HepG2 (cell line): ENCODE results near the gene PID1. TPM values are rescaled to one million over a fixed set of nuclear protein-coding genes. Genes with fewer than 3 reads are reported as not detected.

ENCODE experiments used
- ATAC-seq: fragments of 200-7000 bp; cut with Tn5 transposase; 3 replicates; pipeline ENCODE4 v1.9.1; 2020; ENCODE audit warnings: mild to moderate bottlenecking, moderate library complexity
- BruUV-seq: library from RNA; stranded (reverse); fragments of 400-500 nt; replicated peaks from 2 replicates; lab custom pipeline; 2021; lab: Mats Ljungman, UMichigan
- CTCF ChIA-PET: fragments of 300-600 bp; formaldehyde crosslinking; extraction: SDS; loops from one replicate; lab custom pipeline; 2021; ENCODE audit warnings: low total read pairs, inconsistent platforms, low intra/inter-chr PET ratio; lab: Yijun Ruan, JAX
- POLR2A ChIA-PET: fragments of 350-600 bp; sonication (Branson Sonifier 250); formaldehyde crosslinking; loops from one replicate; lab custom pipeline; 2020; ENCODE audit warnings: antibody characterized with exemption, inconsistent platforms; lab: Yijun Ruan, JAX
- DNase-seq: peaks from one replicate; pipeline ENCODE4 v3.0.0-alpha.2; 2015; ENCODE audit warnings: low spot score
- FAIRE-seq: peaks from 3 replicates; lab custom pipeline; 2011; peaks lifted over from hg19 to GRCh38; lab: Jason Lieb, UNC
- H2AFZ ChIP-seq: one replicate; pipeline ENCODE4 v1.6.1; 2011; ENCODE audit warnings: low read length, inconsistent platforms
- H3K27ac ChIP-seq: fragments of 300-600 bp; 3 replicates; pipeline ENCODE4 v1.8.0; 2011; ENCODE audit warnings: mixed run types, mild to moderate bottlenecking, mixed read lengths, low read length, inconsistent platforms; ENCODE audit not compliant: insufficient read depth; ENCODE audit errors: extremely low read length
- H3K27me3 ChIP-seq, 2 experiments: fragments of 200-600 bp in 1 of 2; 2 replicates in 1 of 2; 3 replicates in 1 of 2; pipeline versions ENCODE4 v1.6.0 to v1.8.0; 2011; ENCODE audit warnings: low read length in 2 of 2, mild to moderate bottlenecking in 2 of 2, moderate library complexity in 2 of 2, inconsistent platforms in 1 of 2; ENCODE audit not compliant: insufficient read depth in 2 of 2, control insufficient read depth in 1 of 2
- H3K36me3 ChIP-seq, 2 experiments: fragments of 200-600 bp in 1 of 2; replicated peaks in 1 of 2; 2 replicates in 1 of 2; 3 replicates in 1 of 2; pipeline versions ENCODE4 v1.5.1 to v1.8.0; 2011; ENCODE audit warnings: low read length in 2 of 2, inconsistent platforms in 1 of 2; ENCODE audit not compliant: insufficient read depth in 2 of 2, control insufficient read depth in 1 of 2
- H3K4me1 ChIP-seq: 2 replicates; pipeline ENCODE4 v1.5.1; 2012; ENCODE audit warnings: low read length, inconsistent platforms; ENCODE audit not compliant: insufficient read depth
- H3K4me2 ChIP-seq: 2 replicates; pipeline ENCODE4 v1.6.0; 2011; ENCODE audit warnings: low read depth, low read length, inconsistent platforms
- H3K4me3 ChIP-seq, 3 experiments: fragments of 200-600 bp in 1 of 3; sonication (generic), shearing (Covaris generic) in 1 of 3; replicated peaks in 1 of 3; 2 replicates each; pipeline ENCODE4 v1.5.1; 2011 to 2016; ENCODE audit warnings: low read length in 3 of 3, inconsistent platforms in 2 of 3, low read depth in 2 of 3, mild to moderate bottlenecking in 2 of 3, control low read depth in 1 of 3, mixed read lengths in 1 of 3; ENCODE audit not compliant: insufficient read depth in 1 of 3
- H3K79me2 ChIP-seq: one replicate; pipeline ENCODE4 v1.6.1; 2011; ENCODE audit warnings: low read length, inconsistent platforms; ENCODE audit not compliant: insufficient read depth
- H3K9ac ChIP-seq: 2 replicates; pipeline ENCODE4 v1.6.0; 2011; ENCODE audit warnings: mild to moderate bottlenecking, low read depth, low read length, inconsistent platforms; ENCODE audit not compliant: insufficient read depth
- H3K9me3 ChIP-seq: 2 replicates; pipeline ENCODE4 v1.5.1; 2012; ENCODE audit warnings: mild to moderate bottlenecking, low read length
- H4K20me1 ChIP-seq: 2 replicates; pipeline ENCODE4 v1.6.0; 2011; ENCODE audit warnings: inconsistent platforms, mild to moderate bottlenecking, low read length, moderate library complexity; ENCODE audit not compliant: insufficient read depth
- CBX1 ChIP-seq: IDR thresholded peaks from one replicate; pipeline ENCODE4 v1.6.1; 2016; ENCODE audit warnings: antibody characterized with exemption, low read depth
- CSRNP1 ChIP-seq: sonication (generic); formaldehyde crosslinking; IDR thresholded peaks from 2 replicates; pipeline ENCODE4 v1.8.1; 2023; ENCODE audit warnings: mild to moderate bottlenecking, missing genetic modification reagents
- HMG20A ChIP-seq: IDR thresholded peaks from 2 replicates; pipeline ENCODE4 v1.6.1; 2016; ENCODE audit warnings: borderline replicate concordance
- MEIS2 ChIP-seq: sonication (generic); formaldehyde crosslinking; IDR thresholded peaks from 2 replicates; pipeline ENCODE4 v1.9.0; 2021; ENCODE audit warnings: mild to moderate bottlenecking, missing genetic modification reagents
- NFATC3 ChIP-seq: sonication (generic); formaldehyde crosslinking; IDR thresholded peaks from 2 replicates; pipeline ENCODE4 v1.5.1; 2020; ENCODE audit warnings: mild to moderate bottlenecking, missing genetic modification reagents
- NFE2 ChIP-seq: sonication (generic); formaldehyde crosslinking; IDR thresholded peaks from 2 replicates; pipeline ENCODE4 v1.4.0; 2020; ENCODE audit warnings: missing genetic modification reagents
- TOE1 ChIP-seq: sonication (generic); formaldehyde crosslinking; IDR thresholded peaks from 2 replicates; pipeline ENCODE4 v1.4.0; 2020; ENCODE audit warnings: mild to moderate bottlenecking, missing genetic modification reagents
- TRIM24 ChIP-seq: sonication (generic); formaldehyde crosslinking; IDR thresholded peaks from 2 replicates; pipeline ENCODE4 v1.8.0; 2022; ENCODE audit warnings: mild to moderate bottlenecking, missing genetic modification reagents
- ZBTB20 ChIP-seq: sonication (generic); formaldehyde crosslinking; IDR thresholded peaks from 2 replicates; pipeline ENCODE4 v1.8.1; 2023; ENCODE audit warnings: missing genetic modification reagents, low read depth, mild to moderate bottlenecking, borderline replicate concordance
- ZNF549 ChIP-seq: sonication (generic); formaldehyde crosslinking; IDR thresholded peaks from 2 replicates; pipeline ENCODE4 v1.5.0; 2020; ENCODE audit warnings: missing genetic modification reagents
- ZNF776 ChIP-seq: sonication (generic); formaldehyde crosslinking; IDR thresholded peaks from 2 replicates; pipeline ENCODE4 v1.4.0; 2020; ENCODE audit warnings: mild to moderate bottlenecking, missing genetic modification reagents
- WGBS: methylation state at CpG from one replicate; pipeline ENCODE4 v1.1.6; 2017; ENCODE audit warnings: low lambda C conversion rate; 5-methylcytosine and 5-hydroxymethylcytosine counted together
- in situ Hi-C: cut with HindIII; loops from 2 replicates; pipeline ENCODE4 v1.10.0; 2017; ENCODE audit warnings: low pct_unique_long_range_greater_than_20kb; ENCODE audit not compliant: extremely low pct_ligation_motif_present
- intact Hi-C: fragments of 100-400 bp; cut with micrococcal nuclease; formaldehyde crosslinking; loops from one replicate; pipeline ENCODE4 v1.10.0; 2022; ENCODE audit not compliant: unreplicated experiment
- polyA plus RNA-seq, 8 experiments: library from polyadenylated mRNA; depleted of rRNA in 3 of 8; stranded (reverse) in 7 of 8; unstranded in 1 of 8; fragments of >200 nt; fragmentation: Illumina TruSeq in 4 of 8; extraction: Trizol in 4 of 8; gene quantifications; 2 replicates each; pipeline versions ENCODE4 v1.2.1 to v1.2.3, GENCODE V29; 2011 to 2016; ENCODE audit warnings: low read depth in 4 of 8, missing spikeins in 1 of 8, mixed read lengths in 1 of 8; ENCODE audit not compliant: insufficient read depth in 1 of 8
- total RNA-seq, 5 experiments: library from RNA; depleted of rRNA; stranded (reverse); fragments of >200 nt; fragmentation: Illumina TruSeq; extraction: Trizol; gene quantifications; 2 replicates each; pipeline ENCODE4 v1.2.3, GENCODE V29; 2016; ENCODE audit warnings: low read depth in 1 of 5
- TF ChIP-seq, protein P1 (sequence below): sonication (generic); formaldehyde crosslinking; IDR thresholded peaks from 2 replicates; pipeline ENCODE4 v1.5.0; 2020; ENCODE audit warnings: mild to moderate bottlenecking, missing genetic modification reagents
- TF ChIP-seq, protein P2 (sequence below): sonication (generic); formaldehyde crosslinking; IDR thresholded peaks from 2 replicates; pipeline ENCODE4 v1.8.0; 2022; ENCODE audit warnings: mild to moderate bottlenecking, missing genetic modification reagents, borderline replicate concordance
- TF ChIP-seq, protein P3 (sequence below): sonication (generic); formaldehyde crosslinking; IDR thresholded peaks from 2 replicates; pipeline ENCODE4 v1.5.1; 2020; ENCODE audit warnings: missing genetic modification reagents, mild to moderate bottlenecking, borderline replicate concordance
- TF ChIP-seq, protein P4 (sequence below): sonication (generic); formaldehyde crosslinking; IDR thresholded peaks from 2 replicates; pipeline ENCODE4 v1.4.0; 2020; ENCODE audit warnings: missing genetic modification reagents

PID1 gene
- total and polyA plus RNA-seq, 2 of the 13 experiments (the other 11 are each of a cell fraction or from before 2014, with no cell fraction given) = 0.15 to 0.18 TPM

DNA sequence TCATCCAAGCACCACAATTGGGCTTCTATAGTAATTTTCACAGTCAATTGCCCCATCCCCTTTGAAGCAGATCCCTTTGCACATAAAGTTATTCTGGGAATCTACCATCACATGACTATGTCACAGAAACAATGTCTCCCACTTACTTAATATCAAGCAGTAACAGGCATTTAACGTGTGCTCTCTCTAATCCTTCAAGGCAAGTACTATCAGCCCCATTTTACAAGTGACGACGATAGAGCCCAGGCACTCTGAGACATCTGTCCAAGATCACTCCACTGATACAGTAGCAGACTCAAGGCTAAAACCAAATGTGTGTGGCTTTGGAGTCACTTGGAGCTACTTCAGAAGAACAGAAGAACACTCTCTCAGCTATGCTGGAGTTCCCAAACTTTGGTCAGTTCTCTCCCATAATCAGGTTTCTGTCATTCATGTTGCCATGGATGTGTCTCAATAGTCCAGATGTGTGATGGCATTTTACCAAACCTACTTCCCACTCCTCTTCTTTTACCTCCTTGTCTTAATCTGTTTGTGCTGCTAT is 39.7 kb downstream of the PID1 start:
- Histone ChIP-seq H3K27me3 (no peaks in the 10 kb centered on the region), H3K9ac (no peak overlapping the region), H3K4me2 (no peak overlapping the region), H3K4me1 (no peaks in the 10 kb centered on the region), H4K20me1 (no peaks in the 10 kb centered on the region), H3K4me3 (no peak overlapping the region), H2AFZ (no peak overlapping the region), H3K27ac (no peak overlapping the region), H3K36me3 (no peaks in the 10 kb centered on the region), H3K9me3 (peaks cover 96% of the 10 kb centered on the region), H3K79me2 (no peaks in the 10 kb centered on the region)
- in situ Hi-C loops (no loop called here), intact Hi-C loops (no loop called here)
- CTCF ChIA-PET = no interaction called here
- BruUV-seq = no TSS peak
- ATAC-seq = no peak
- WGBS = 79% methylated on average over 3 of the region's 3 CpGs
- no peak for FAIRE-seq
- POLR2A ChIA-PET = no interaction called here
- no peak for DNase-seq
- TF ChIP-seq HMG20A (no peak), NFATC3 (CRISPR knock-in tag) (no peak), TRIM24 (CRISPR knock-in tag) (no peak), MEIS2 (CRISPR knock-in tag) (no peak), CSRNP1 (CRISPR knock-in tag) (no peak), ZNF549 (CRISPR knock-in tag) (no peak), NFE2 (CRISPR knock-in tag) (no peak), ZBTB20 (CRISPR knock-in tag) (no peak), ZNF776 (no peak), CBX1 (no peak), TOE1 (CRISPR knock-in tag) (no peak)
- TF ChIP-seq, protein P1, sequence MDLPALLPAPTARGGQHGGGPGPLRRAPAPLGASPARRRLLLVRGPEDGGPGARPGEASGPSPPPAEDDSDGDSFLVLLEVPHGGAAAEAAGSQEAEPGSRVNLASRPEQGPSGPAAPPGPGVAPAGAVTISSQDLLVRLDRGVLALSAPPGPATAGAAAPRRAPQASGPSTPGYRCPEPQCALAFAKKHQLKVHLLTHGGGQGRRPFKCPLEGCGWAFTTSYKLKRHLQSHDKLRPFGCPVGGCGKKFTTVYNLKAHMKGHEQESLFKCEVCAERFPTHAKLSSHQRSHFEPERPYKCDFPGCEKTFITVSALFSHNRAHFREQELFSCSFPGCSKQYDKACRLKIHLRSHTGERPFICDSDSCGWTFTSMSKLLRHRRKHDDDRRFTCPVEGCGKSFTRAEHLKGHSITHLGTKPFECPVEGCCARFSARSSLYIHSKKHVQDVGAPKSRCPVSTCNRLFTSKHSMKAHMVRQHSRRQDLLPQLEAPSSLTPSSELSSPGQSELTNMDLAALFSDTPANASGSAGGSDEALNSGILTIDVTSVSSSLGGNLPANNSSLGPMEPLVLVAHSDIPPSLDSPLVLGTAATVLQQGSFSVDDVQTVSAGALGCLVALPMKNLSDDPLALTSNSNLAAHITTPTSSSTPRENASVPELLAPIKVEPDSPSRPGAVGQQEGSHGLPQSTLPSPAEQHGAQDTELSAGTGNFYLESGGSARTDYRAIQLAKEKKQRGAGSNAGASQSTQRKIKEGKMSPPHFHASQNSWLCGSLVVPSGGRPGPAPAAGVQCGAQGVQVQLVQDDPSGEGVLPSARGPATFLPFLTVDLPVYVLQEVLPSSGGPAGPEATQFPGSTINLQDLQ (CRISPR knock-in tag) = no peak
- TF ChIP-seq, protein P2, sequence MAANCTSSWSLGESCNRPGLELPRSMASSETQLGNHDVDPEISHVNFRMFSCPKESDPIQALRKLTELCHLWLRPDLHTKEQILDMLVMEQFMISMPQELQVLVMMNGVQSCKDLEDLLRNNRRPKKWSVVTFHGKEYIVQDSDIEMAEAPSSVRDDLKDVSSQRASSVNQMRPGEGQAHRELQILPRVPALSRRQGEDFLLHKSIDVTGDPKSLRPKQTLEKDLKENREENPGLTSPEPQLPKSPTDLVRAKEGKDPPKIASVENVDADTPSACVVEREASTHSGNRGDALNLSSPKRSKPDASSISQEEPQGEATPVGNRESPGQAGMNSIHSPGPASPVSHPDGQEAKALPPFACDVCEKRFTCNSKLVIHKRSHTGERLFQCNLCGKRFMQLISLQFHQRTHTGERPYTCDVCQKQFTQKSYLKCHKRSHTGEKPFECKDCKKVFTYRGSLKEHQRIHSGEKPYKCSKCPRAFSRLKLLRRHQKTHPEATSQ (CRISPR knock-in tag) = no peak
- TF ChIP-seq, protein P3, sequence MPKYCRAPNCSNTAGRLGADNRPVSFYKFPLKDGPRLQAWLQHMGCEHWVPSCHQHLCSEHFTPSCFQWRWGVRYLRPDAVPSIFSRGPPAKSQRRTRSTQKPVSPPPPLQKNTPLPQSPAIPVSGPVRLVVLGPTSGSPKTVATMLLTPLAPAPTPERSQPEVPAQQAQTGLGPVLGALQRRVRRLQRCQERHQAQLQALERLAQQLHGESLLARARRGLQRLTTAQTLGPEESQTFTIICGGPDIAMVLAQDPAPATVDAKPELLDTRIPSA (CRISPR knock-in tag) = no peak
- TF ChIP-seq, protein P4, sequence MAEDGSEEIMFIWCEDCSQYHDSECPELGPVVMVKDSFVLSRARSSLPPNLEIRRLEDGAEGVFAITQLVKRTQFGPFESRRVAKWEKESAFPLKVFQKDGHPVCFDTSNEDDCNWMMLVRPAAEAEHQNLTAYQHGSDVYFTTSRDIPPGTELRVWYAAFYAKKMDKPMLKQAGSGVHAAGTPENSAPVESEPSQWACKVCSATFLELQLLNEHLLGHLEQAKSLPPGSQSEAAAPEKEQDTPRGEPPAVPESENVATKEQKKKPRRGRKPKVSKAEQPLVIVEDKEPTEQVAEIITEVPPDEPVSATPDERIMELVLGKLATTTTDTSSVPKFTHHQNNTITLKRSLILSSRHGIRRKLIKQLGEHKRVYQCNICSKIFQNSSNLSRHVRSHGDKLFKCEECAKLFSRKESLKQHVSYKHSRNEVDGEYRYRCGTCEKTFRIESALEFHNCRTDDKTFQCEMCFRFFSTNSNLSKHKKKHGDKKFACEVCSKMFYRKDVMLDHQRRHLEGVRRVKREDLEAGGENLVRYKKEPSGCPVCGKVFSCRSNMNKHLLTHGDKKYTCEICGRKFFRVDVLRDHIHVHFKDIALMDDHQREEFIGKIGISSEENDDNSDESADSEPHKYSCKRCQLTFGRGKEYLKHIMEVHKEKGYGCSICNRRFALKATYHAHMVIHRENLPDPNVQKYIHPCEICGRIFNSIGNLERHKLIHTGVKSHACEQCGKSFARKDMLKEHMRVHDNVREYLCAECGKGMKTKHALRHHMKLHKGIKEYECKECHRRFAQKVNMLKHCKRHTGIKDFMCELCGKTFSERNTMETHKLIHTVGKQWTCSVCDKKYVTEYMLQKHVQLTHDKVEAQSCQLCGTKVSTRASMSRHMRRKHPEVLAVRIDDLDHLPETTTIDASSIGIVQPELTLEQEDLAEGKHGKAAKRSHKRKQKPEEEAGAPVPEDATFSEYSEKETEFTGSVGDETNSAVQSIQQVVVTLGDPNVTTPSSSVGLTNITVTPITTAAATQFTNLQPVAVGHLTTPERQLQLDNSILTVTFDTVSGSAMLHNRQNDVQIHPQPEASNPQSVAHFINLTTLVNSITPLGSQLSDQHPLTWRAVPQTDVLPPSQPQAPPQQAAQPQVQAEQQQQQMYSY = no peak
